NCI-H1105 treated with DMSO at 0.1 percent for 48 hours (cell line): Measurements from ENCODE around the gene ARHGEF33.

ENCODE experiments used
- DNase-seq: peaks from one replicate; lab custom pipeline; 2025; lab: John Stamatoyannopoulos, UW

Gene ARHGEF33

GRCh38 chr2:38889575-38889974 lies at the start of gene ARHGEF33:
TSS of gene ARHGEF33 (plus strand) at chr2:38889875. CDS start at chr2:38919448, 29,573 bp downstream.
- DNase-seq: no peak

GRCh38 chr2:38850045-38850444 lies 39.6 kb upstream of the ARHGEF33 start:
- no peak for DNase-seq

GRCh38 chr2:38856165-38856564 lies 33.5 kb upstream of the ARHGEF33 start:
- DNase-seq: no peak

- no peak for DNase-seq
Observed at GRCh38 chr2:38862476-38862875, 27.2 kb upstream of the ARHGEF33 start.

- DNase-seq: no peak
Observed at GRCh38 chr2:38863061-38863695, 26.5 kb upstream of the ARHGEF33 start.

- no peak for DNase-seq
Observed at GRCh38 chr2:38866773-38867443, 22.8 kb upstream of the ARHGEF33 start.

GRCh38 chr2:38871432-38871831 lies 18.2 kb upstream of the ARHGEF33 start:
- DNase-seq: no peak

- no peak for DNase-seq
Observed at GRCh38 chr2:38873763-38874162, 15.9 kb upstream of the ARHGEF33 start.

- DNase-seq: no peak
Observed at GRCh38 chr2:38875227-38875575, 14.5 kb upstream of the ARHGEF33 start.

- DNase-seq: peak; percentile 70
Observed at GRCh38 chr2:38875576-38876367, 13.9 kb upstream of the ARHGEF33 start, which contains the start of the genes DHX57 and MORN2. TSS of gene DHX57 (minus strand) at chr2:38875934. CDS start at chr2:38868405, 7,529 bp downstream. TSS of gene MORN2 (plus strand) at chr2:38875976.

- peak; percentile 28 for DNase-seq
Observed at GRCh38 chr2:38876407-38876806, 13.3 kb upstream of the ARHGEF33 start.

GRCh38 chr2:38886063-38886462 lies 3.6 kb upstream of the ARHGEF33 start:
- DNase-seq: no peak

- no peak for DNase-seq
Observed at GRCh38 chr2:38887347-38887746, 2.3 kb upstream of the ARHGEF33 start.

- no peak for DNase-seq
Observed at GRCh38 chr2:38887902-38888554, 1.6 kb upstream of the ARHGEF33 start.

- no peak for DNase-seq
Observed at GRCh38 chr2:38889045-38889444, 630 bp upstream of the ARHGEF33 start.

GRCh38 chr2:38892819-38893218 lies 3.1 kb downstream of the ARHGEF33 start:
- DNase-seq: no peak

- DNase-seq: no peak
Observed at GRCh38 chr2:38898256-38898655, 8.6 kb downstream of the ARHGEF33 start.

GRCh38 chr2:38900726-38901125 lies 11.1 kb downstream of the ARHGEF33 start:
- DNase-seq: no peak

GRCh38 chr2:38905251-38905650 lies 15.6 kb downstream of the ARHGEF33 start:
- DNase-seq: no peak

GRCh38 chr2:38907242-38907641 lies 17.6 kb downstream of the ARHGEF33 start:
- DNase-seq: no peak

GRCh38 chr2:38907743-38908562 lies 18.3 kb downstream of the ARHGEF33 start:
- DNase-seq: no peak
